Parathyroid adenoma (tissue), 2 donors: ENCODE results near the gene NAA25.

Experiments used
- H2AFZ ChIP-seq: fragments of 300-600 bp; sonication (generic); one replicate; pipeline ENCODE4 v1.7.0; 2017; ENCODE audit warnings: antibody characterized with exemption, mild to moderate bottlenecking
- H3K27ac ChIP-seq: fragments of 300-600 bp; sonication (generic); one replicate; pipeline ENCODE4 v1.7.0; 2017
- H3K27me3 ChIP-seq: fragments of 300-600 bp; sonication (generic); one replicate; pipeline ENCODE4 v1.7.0; 2017; ENCODE audit warnings: low read length; ENCODE audit not compliant: control insufficient read depth, insufficient read depth
- H3K36me3 ChIP-seq: fragments of 300-600 bp; sonication (generic); one replicate; pipeline ENCODE4 v1.7.0; 2017; ENCODE audit warnings: low read length; ENCODE audit not compliant: control insufficient read depth, insufficient read depth
- H3K4me1 ChIP-seq: fragments of 300-600 bp; sonication (generic); one replicate; pipeline ENCODE4 v1.7.0; 2017; ENCODE audit warnings: control low read depth
- H3K4me2 ChIP-seq: fragments of 300-600 bp; sonication (generic); one replicate; pipeline ENCODE4 v1.7.0; 2017; ENCODE audit warnings: low read length
- H3K4me3 ChIP-seq: fragments of 300-600 bp; sonication (generic); one replicate; pipeline ENCODE4 v1.7.0; 2017; ENCODE audit warnings: low read depth, low read length
- H3K79me2 ChIP-seq: fragments of 300-600 bp; sonication (generic); one replicate; pipeline ENCODE4 v1.7.0; 2017; ENCODE audit warnings: control low read depth
- H3K9ac ChIP-seq: fragments of 300-600 bp; sonication (generic); one replicate; pipeline ENCODE4 v1.7.0; 2017; ENCODE audit warnings: mild to moderate bottlenecking
- H3K9me3 ChIP-seq: fragments of 300-600 bp; sonication (generic); one replicate; pipeline ENCODE4 v1.7.0; 2017; ENCODE audit warnings: low read length; ENCODE audit not compliant: control insufficient read depth
- TF ChIP-seq, protein P1 (sequence below): fragments of 300-600 bp; sonication (generic); IDR thresholded peaks from one replicate; pipeline ENCODE4 v1.7.0; 2017; ENCODE audit warnings: antibody characterized with exemption, mild to moderate bottlenecking
- donor health status: primary hyperparathyroidism.

The NAA25 gene

DNA sequence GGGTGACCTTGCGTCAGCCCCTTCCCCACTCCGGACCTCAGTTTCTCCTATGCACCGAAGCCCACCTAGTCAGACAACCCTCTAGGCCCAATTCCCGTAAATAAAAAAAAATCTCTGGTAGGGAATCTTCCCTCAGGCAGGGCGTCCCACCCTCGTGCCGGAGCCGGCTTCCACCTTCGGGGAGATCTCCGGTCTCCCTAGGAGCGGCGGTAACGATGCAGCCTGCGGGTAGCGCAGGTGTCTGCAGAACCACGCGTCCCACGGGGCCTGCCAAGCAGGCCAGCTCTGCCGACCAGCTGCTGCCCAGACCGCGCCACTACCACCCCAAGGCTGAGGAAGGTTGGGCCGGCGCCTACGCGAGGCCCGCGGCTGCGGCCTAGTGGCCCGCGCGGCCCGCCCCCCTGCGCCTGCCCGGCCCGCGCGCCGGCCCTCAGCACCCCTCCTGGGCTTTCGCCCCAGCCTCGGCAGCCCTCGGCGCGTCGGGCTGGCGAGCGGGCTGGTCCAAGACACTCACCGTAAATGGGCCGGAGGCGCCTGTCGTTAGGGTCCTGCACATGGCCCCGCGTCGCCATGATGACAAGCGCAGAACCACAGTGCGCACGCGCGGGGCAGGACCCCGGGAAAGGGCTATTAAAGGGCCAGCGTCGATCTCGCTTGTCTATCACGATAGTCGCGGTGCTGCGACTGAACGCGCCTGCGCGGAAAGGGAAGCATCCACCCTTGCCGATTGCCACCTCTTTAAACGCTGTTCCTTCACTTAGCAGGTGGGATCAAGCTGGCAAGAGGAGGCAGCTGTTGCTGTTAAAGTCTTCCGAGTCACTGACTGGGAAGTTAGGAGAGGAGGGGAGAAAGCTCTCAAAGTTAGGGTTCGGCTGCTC is at the start of gene NAA25:
NAA25 (minus strand) TSS at position 582 of the 878 bp plus-strand sequence; CDS start at position 572, 10 bp downstream.
- Histone ChIP-seq H3K36me3 (no peaks in the 10 kb centered on the region), H3K4me3 (peak within 1 kb of the TSS; percentile 98), H3K4me1 (no peaks in the 10 kb centered on the region), H2AFZ (peak within 1 kb of the TSS; percentile 84), H3K4me2 (peak within 1 kb of the TSS; percentile 87), H3K9ac (peak within 1 kb of the TSS; percentile 50), H3K79me2 (peaks cover 21% of the 10 kb centered on the region), H3K27me3 (no peaks in the 10 kb centered on the region), H3K27ac (peak within 1 kb of the TSS; percentile 74), H3K9me3 (no peaks in the 10 kb centered on the region)
- TF ChIP-seq, protein P1, sequence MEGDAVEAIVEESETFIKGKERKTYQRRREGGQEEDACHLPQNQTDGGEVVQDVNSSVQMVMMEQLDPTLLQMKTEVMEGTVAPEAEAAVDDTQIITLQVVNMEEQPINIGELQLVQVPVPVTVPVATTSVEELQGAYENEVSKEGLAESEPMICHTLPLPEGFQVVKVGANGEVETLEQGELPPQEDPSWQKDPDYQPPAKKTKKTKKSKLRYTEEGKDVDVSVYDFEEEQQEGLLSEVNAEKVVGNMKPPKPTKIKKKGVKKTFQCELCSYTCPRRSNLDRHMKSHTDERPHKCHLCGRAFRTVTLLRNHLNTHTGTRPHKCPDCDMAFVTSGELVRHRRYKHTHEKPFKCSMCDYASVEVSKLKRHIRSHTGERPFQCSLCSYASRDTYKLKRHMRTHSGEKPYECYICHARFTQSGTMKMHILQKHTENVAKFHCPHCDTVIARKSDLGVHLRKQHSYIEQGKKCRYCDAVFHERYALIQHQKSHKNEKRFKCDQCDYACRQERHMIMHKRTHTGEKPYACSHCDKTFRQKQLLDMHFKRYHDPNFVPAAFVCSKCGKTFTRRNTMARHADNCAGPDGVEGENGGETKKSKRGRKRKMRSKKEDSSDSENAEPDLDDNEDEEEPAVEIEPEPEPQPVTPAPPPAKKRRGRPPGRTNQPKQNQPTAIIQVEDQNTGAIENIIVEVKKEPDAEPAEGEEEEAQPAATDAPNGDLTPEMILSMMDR, result no peak

GRCh38 chr12:112153893-112154219 is 45.3 kb upstream of the NAA25 start:
- Histone ChIP-seq H2AFZ (no peak overlapping the region), H3K4me2 (no peak overlapping the region), H3K4me3 (no peak overlapping the region), H3K4me1 (no peaks in the 10 kb centered on the region), H3K79me2 (no peaks in the 10 kb centered on the region), H3K9ac (no peak overlapping the region), H3K36me3 (no peaks in the 10 kb centered on the region), H3K27ac (no peak overlapping the region), H3K9me3 (no peaks in the 10 kb centered on the region), H3K27me3 (no peaks in the 10 kb centered on the region)
- TF ChIP-seq, protein P1, result no peak

GRCh38 chr12:112153181-112153892 is 44.8 kb upstream of the NAA25 start:
- Histone ChIP-seq H3K4me2 (no peak overlapping the region), H3K4me3 (no peak overlapping the region), H3K9me3 (no peaks in the 10 kb centered on the region), H3K9ac (no peak overlapping the region), H3K79me2 (peaks cover 1% of the 10 kb centered on the region), H3K36me3 (no peaks in the 10 kb centered on the region), H3K27ac (no peak overlapping the region), H3K27me3 (no peaks in the 10 kb centered on the region), H2AFZ (no peak overlapping the region), H3K4me1 (no peaks in the 10 kb centered on the region)
- TF ChIP-seq, protein P1, result no peak

DNA sequence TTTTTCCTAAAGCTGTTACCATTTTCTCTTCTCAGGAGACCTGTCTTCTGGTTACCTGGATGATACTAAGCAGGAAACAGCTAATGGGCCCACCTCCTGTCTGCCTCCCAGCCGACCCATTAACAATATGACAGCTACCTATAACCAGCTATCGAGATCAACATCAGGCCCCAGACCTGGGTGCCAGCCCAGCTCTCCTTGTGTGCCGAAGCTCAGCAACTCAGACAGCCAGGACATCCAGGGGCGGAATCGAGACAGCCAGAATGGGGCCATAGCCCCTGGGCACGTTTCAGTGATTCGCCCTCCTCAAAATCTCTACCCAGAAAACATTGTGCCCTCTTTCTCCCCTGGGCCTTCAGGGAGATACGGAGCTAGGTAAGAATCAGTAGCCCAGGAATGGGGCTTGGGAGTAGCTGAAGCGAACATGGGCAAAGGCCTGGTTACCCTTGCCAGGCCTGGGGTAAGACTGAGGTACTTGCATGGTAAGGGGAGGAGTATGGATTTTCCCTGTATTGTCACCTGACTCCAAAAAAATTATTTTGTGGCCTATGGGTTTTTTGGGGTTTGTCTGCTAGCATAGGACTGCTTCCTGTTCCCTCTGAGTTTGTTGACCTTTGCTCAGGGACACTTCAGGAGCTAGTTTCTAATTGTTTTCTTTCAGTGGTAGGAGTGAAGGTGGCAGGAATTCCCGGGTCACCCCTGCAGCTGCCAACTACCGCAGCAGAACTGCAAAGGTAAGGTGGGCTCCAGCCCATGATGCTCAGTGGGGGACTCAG is 43.4 kb upstream of the NAA25 start:
- Histone ChIP-seq H3K27me3 (no peaks in the 10 kb centered on the region), H2AFZ (no peak overlapping the region), H3K9ac (no peak overlapping the region), H3K27ac (no peak overlapping the region), H3K79me2 (peaks cover 5% of the 10 kb centered on the region), H3K4me3 (no peak overlapping the region), H3K4me2 (no peak overlapping the region), H3K4me1 (no peaks in the 10 kb centered on the region), H3K36me3 (no peaks in the 10 kb centered on the region), H3K9me3 (no peaks in the 10 kb centered on the region)
- TF ChIP-seq, protein P1, result no peak
